ENCODE measurements around the gene GMPR. TPM values are rescaled to one million over a fixed set of nuclear protein-coding genes. Genes with fewer than 3 reads are reported as not detected.

Gene GMPR
- total RNA-seq, 6 experiments from 2014 or later: 4.7 to 9.1 (median 5.4) TPM

- Mint-ChIP-seq H3K27me3 (ENCODE audit: insufficient read depth) (peaks cover 6% of the 10 kb centered on the region), H3K27ac (no peak overlapping the region), H3K4me3 (no peak overlapping the region), H3K9me3 (no peaks in the 10 kb centered on the region), H3K4me1 (ENCODE audit: low read depth) (no peaks in the 10 kb centered on the region), H3K36me3 (ENCODE audit: low read depth) (no peaks in the 10 kb centered on the region)
- TF ChIP-seq CTCF (IDR thresholded peaks at IDR 0.05): no peak
- no peak for DNase-seq
Observed at GRCh38 chr6:16285467-16286150, 47.2 kb downstream of the GMPR start.

- H3K27ac Mint-ChIP-seq: no peak overlapping the region
- H3K36me3 Mint-ChIP-seq (ENCODE audit: low read depth): no peaks in the 10 kb centered on the region
- peak; percentile 88 for TF ChIP-seq CTCF (IDR thresholded peaks at IDR 0.05)
- DNase-seq: no peak
- no peaks in the 10 kb centered on the region for H3K9me3 Mint-ChIP-seq
- no peak overlapping the region for H3K4me3 Mint-ChIP-seq
- peaks cover 6% of the 10 kb centered on the region for H3K27me3 Mint-ChIP-seq (ENCODE audit: insufficient read depth)
- no peaks in the 10 kb centered on the region for H3K4me1 Mint-ChIP-seq (ENCODE audit: low read depth)
Observed at GRCh38 chr6:16286151-16286522, 47.8 kb downstream of the GMPR start.

GRCh38 chr6:16288163-16288562 lies 49.8 kb downstream of the GMPR start:
- Mint-ChIP-seq H3K36me3 (ENCODE audit: low read depth) (no peaks in the 10 kb centered on the region), H3K4me3 (no peak overlapping the region), H3K27me3 (ENCODE audit: insufficient read depth) (peaks cover 6% of the 10 kb centered on the region), H3K9me3 (no peaks in the 10 kb centered on the region), H3K4me1 (ENCODE audit: low read depth) (no peaks in the 10 kb centered on the region), H3K27ac (no peak overlapping the region)
- no peak for TF ChIP-seq CTCF (IDR thresholded peaks at IDR 0.05)
- no peak for DNase-seq

DNA sequence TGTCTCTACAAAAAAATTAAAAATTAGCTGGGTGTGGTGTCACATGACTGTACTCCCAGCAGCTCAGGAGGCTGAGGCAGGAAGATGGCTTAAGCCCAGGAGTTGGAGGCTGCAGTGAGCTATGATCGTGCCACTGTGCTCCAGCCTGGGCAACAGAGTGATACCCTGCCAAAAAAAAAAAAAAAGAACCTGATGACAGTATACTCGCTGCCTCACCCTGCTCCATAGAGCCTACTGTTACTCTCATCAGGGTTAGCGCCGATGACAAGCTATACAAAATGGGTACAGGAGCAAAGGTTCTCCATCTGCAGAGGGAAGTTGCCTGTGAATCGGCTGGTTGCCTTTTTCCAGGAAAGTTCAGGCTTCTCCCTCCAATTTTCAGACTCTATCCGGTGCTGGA lies 53.4 kb downstream of the GMPR start:
- H3K4me3 Mint-ChIP-seq: no peak overlapping the region
- H3K27ac Mint-ChIP-seq: no peak overlapping the region
- DNase-seq: no peak
- no peaks in the 10 kb centered on the region for H3K4me1 Mint-ChIP-seq (ENCODE audit: low read depth)
- TF ChIP-seq CTCF (IDR thresholded peaks at IDR 0.05): no peak
- peaks cover 7% of the 10 kb centered on the region for H3K27me3 Mint-ChIP-seq (ENCODE audit: insufficient read depth)
- peaks cover 4% of the 10 kb centered on the region; the same call in 1 of the 2 replicates for H3K36me3 Mint-ChIP-seq (ENCODE audit: low read depth)
- no peaks in the 10 kb centered on the region for H3K9me3 Mint-ChIP-seq

- no peaks in the 10 kb centered on the region for H3K9me3 Mint-ChIP-seq
- H3K4me3 Mint-ChIP-seq: no peak overlapping the region
- no peak overlapping the region for H3K27ac Mint-ChIP-seq
- peaks cover 4% of the 10 kb centered on the region; the same call in 1 of the 2 replicates for H3K36me3 Mint-ChIP-seq (ENCODE audit: low read depth)
- TF ChIP-seq CTCF (IDR thresholded peaks at IDR 0.05): no peak
- no peak for DNase-seq
- H3K27me3 Mint-ChIP-seq (ENCODE audit: insufficient read depth): peaks cover 7% of the 10 kb centered on the region
- no peaks in the 10 kb centered on the region for H3K4me1 Mint-ChIP-seq (ENCODE audit: low read depth)
Observed at GRCh38 chr6:16292432-16292831, 54.0 kb downstream of the GMPR start.
